Dendritic cell treated with granulocyte-macrophage colony-stimulating factor and Interleukin-4, amounts not matched to agents 40 ng/mL and 50 ng/mL, for 4 days (primary cell): ENCODE data around the gene HTT-AS.
"Not testable (repeated sequence)": the region's sequence is repeated elsewhere in the genome, so short reads cannot be mapped to it uniquely, and the experiment has no call there.

Experiments
- H3K27ac Mint-ChIP-seq: one replicate; pipeline ENCODE4 v1.8.0; 2022; ENCODE audit warnings: mild to moderate bottlenecking, mixed read lengths
- H3K27me3 Mint-ChIP-seq: one replicate; pipeline ENCODE4 v1.8.0; 2022; ENCODE audit warnings: mild to moderate bottlenecking, mixed read lengths
- H3K36me3 Mint-ChIP-seq: one replicate; pipeline ENCODE4 v1.8.0; 2022; ENCODE audit warnings: low read depth, mixed read lengths
- H3K4me1 Mint-ChIP-seq: one replicate; pipeline ENCODE4 v1.8.0; 2022; ENCODE audit warnings: low read depth, mixed read lengths
- H3K4me3 Mint-ChIP-seq: one replicate; pipeline ENCODE4 v1.8.0; 2022; ENCODE audit warnings: mild to moderate bottlenecking, moderate library complexity, mixed read lengths
- H3K9me3 Mint-ChIP-seq: one replicate; pipeline ENCODE4 v1.8.0; 2022; ENCODE audit warnings: mixed read lengths
- intact Hi-C: fragments of 100-400 bp; cut with micrococcal nuclease; formaldehyde crosslinking; loops from one replicate; pipeline ENCODE4 v1.15.0; 2022

Gene HTT-AS

DNA sequence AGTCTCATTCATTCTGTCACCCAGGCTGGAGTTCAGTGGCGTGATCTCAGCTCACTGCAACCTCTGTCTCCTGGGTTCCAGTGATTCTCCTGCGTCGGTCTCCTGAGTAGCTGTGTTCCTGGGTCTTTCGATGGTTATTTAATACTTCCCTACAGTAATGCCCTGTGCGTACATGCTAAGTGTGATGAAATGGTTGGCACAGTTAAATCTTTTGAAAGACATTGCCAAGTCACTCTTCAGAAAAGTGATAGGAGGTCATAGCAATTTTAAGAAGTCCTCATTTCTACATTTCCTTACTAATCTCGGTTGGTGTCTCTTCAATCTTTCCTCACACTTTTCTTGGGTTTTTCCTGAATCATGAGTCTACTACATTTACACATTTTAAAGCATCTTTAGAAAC lies 14.4 kb downstream of the HTT-AS start:
- peaks cover 35% of the 10 kb centered on the region for H3K27me3 Mint-ChIP-seq
- H3K4me3 Mint-ChIP-seq: no peak overlapping the region
- peaks cover 42% of the 10 kb centered on the region for H3K4me1 Mint-ChIP-seq
- peaks cover 20% of the 10 kb centered on the region for H3K9me3 Mint-ChIP-seq
- intact Hi-C loops: no loop called here
- peaks cover 11% of the 10 kb centered on the region for H3K36me3 Mint-ChIP-seq
- H3K27ac Mint-ChIP-seq: no peak overlapping the region

DNA sequence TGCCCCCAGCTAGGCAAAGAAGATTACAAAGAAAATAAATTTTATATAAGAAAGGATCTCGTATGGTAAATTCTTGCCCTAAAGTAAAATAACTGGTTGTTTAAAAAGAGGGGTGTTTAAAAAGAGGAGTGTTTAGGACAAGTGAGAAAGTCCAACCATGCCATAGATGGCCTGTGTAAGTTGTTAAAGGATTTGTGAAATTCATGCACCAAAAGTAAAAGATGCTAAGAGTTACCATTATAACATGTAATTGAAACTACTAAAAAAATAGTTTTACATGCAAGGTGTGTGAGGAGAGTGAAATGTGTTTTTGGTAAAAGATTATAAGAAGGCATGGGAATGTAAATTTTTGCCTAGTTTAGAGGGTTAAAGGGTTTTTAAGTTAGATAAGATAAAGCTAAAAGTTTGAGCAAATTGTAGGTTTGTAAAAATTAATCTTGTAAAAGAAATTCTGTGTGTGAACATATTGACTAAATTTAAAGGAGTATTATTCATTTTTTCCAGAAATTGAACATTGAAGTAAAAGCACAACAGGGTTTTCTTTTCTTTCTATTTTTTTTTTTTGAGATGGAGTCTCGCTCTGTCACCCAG lies 20.1 kb downstream of the HTT-AS start:
- Mint-ChIP-seq H3K4me1 (peaks cover 9% of the 10 kb centered on the region), H3K36me3 (peaks cover 17% of the 10 kb centered on the region), H3K27ac (no peak overlapping the region), H3K27me3 (peaks cover 28% of the 10 kb centered on the region), H3K9me3 (peaks cover 29% of the 10 kb centered on the region), H3K4me3 (no peak overlapping the region)
- intact Hi-C loops: no loop called here

DNA sequence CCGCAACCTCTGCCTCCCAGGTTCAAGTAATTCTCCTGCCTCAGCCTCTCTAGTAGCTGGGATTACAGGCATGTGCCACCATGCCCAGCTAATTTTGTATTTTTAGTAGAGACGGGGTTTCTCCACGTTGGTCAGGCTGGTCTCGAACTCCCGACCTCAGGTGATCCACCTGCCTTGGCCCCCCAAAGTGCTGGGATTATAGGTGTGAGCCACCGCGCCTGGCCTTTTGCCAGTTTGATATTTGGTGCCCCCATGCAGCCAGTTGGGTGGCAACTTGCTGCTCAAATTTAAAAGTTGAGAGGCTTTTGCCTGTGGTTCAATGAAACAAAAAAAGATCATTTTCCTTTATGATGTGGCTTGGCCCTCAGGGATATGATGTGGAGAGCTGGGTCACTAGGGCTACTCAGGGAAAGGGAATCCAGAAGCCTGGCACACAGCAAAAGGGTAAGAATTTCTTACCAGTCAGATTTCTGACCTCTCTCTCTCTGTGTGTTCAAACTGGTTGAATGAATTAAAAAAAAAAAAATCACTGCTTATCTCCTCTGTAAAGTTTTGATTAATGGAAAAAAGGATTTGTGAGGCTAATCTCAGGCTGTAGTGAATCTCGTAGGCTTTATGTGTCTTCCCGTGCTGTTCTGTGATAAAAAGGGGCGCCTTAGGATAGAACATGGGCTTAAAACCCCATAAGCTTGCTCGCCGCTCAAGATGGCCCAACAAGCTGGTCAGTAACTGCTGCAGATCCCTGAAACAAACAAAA lies 23.0 kb downstream of the HTT-AS start:
- intact Hi-C loops: not testable (repeated sequence)

DNA sequence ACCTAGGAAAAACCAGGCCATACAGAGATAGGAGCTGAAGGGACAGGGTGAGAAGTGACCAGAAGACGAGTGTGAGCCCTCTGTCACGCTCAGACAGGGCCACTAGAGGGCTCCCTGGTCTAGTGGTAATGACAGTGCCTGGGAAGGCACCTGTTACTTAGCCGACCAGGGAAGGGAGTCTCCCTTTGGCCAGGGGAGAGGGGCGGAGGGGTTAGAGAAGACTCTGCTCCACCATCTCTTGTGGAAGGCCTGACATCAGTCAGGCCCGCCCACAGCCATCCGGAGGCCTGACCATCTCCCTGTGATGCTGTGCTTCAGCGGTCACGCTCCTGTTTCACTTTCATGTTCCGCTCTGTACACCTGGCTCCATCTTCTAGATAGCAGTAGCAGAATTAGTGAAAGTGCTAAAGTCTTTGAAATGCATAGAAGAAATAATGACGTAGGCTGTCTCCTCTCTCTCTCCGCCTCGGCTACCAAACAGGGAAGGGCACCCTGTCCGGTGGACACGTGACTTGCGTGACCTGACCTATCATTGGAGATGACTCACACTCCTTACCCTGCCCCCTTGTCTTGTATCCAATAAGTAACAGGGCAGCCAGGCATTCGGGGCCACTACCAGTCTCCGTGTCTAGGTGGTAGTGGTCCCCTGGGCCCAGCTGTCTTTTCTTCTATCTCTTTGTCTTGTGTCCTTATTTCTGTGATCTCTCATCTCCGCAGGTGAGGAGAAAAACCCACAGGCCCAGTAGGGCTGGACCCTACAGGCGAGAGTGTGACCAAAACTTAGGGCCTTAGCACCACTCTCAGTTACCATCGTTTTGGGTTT lies 26.7 kb downstream of the HTT-AS start:
- H3K27ac Mint-ChIP-seq: no peak overlapping the region
- intact Hi-C loops: loop anchor here (2.0 kb wide), 1 partner anchor 31 kb away; no protein-coding TSS in a partner anchor
- no peaks in the 10 kb centered on the region for H3K9me3 Mint-ChIP-seq
- H3K4me3 Mint-ChIP-seq: peak overlapping the region; percentile 54
- H3K27me3 Mint-ChIP-seq: peaks cover 19% of the 10 kb centered on the region
- no peaks in the 10 kb centered on the region for H3K36me3 Mint-ChIP-seq
- peaks cover 37% of the 10 kb centered on the region for H3K4me1 Mint-ChIP-seq

More for the DNA sequence above, 23.0 kb downstream of the HTT-AS start:
- peaks cover 17% of the 10 kb centered on the region for H3K36me3 Mint-ChIP-seq
- not testable (repeated sequence) for H3K27ac Mint-ChIP-seq, H3K4me3 Mint-ChIP-seq
- peaks cover 21% of the 10 kb centered on the region for H3K9me3 Mint-ChIP-seq
- peaks cover 11% of the 10 kb centered on the region for H3K4me1 Mint-ChIP-seq
- peaks cover 30% of the 10 kb centered on the region for H3K27me3 Mint-ChIP-seq

DNA sequence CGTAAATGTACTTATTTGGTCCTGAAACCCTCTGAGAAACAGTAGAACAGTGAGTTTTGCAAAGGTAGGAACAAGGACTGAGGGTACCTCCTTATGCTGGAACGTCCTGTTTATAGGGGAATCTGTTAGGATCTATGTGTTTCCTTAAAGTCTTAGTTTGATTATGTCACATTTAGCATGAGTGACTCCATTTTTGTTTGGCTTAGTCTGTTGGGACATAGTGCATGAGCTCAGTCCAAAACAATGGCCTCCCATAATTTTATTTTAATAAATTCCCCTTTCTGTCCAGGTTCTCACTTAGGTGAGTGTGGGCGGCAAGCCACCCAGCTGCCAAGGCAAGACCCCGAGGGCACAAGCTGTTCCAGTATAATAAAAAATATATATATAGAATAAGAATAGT lies 27.7 kb downstream of the HTT-AS start:
- Mint-ChIP-seq H3K36me3 (no peaks in the 10 kb centered on the region), H3K4me3 (no peak overlapping the region), H3K27me3 (peaks cover 17% of the 10 kb centered on the region), H3K4me1 (peaks cover 48% of the 10 kb centered on the region), H3K27ac (no peak overlapping the region), H3K9me3 (no peaks in the 10 kb centered on the region)
- intact Hi-C loops: loop anchor here (2.0 kb wide), 1 partner anchor 32 kb away; no protein-coding TSS in a partner anchor

DNA sequence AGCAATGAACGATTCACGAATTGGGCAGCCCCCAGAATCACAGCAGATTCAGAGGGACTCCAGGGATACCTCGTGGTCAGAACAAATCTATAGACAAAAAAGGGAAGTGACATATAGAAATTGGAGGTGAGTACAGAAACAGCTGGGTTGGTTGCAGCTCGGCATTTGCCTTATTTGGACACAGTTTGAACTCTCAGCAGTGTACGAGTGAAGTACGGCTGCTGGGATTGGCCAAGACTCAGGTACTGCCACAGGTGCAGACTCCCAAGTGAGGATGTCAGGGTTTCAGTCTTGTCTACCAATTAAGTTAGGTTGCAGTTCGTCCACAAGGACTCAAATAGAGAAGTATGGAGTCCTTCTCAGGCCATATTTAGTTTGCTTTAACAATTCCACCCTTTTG lies 28.2 kb downstream of the HTT-AS start:
- H3K27ac Mint-ChIP-seq: no peak overlapping the region
- peaks cover 53% of the 10 kb centered on the region for H3K4me1 Mint-ChIP-seq
- H3K27me3 Mint-ChIP-seq: peaks cover 12% of the 10 kb centered on the region

DNA sequence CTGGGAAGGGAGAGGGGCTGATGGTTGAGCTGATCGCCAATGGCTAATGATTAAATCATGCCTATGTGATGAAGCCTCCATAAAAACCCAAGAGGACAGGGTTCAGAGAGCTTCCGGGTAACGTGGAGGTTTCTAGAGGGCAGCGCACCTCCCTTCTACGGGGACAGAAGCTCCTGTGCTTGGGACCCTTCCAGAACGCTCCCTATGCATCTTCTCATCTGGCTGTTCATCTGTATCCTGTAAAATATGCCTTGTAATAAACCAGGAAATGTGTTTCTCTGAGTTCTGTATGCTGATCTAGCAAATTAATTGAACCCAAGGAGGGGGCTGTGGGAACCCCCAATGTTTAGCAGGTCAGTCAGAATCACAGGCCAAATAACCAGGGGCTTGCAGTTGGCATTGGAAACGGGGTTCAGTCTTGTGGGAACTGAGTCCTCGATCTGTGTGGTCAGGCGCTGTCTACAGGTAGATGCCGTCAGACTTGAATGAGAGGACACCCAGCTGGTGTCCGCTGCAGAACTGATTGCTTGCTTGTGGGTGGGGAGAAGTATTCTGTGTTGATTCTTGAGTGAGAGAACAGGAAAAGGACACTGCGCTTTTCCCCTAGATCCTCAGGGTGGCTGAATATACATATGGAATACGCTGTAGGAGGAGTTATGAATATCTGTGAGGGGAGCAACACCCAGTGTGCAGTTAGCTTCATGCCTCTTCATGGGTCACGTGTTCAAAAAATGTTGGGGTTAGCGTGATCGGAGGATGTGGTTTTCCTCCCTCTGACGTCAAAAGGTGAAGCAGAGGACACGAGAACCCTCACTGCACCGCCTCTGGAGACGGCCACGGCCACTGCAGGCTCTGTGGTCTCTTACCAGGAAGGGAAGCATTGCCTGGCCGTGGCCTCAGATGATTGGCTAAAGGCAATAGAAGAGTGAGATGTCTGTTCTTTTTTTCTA lies 29.2 kb downstream of the HTT-AS start:
- Mint-ChIP-seq H3K27ac (peak overlapping the region; percentile 62), H3K9me3 (no peaks in the 10 kb centered on the region), H3K4me3 (peak overlapping the region; percentile 28), H3K27me3 (peaks cover 14% of the 10 kb centered on the region), H3K36me3 (no peaks in the 10 kb centered on the region), H3K4me1 (peaks cover 61% of the 10 kb centered on the region)
- intact Hi-C loops: no loop called here

More for the DNA sequence above, 28.2 kb downstream of the HTT-AS start:
- Mint-ChIP-seq H3K9me3 (no peaks in the 10 kb centered on the region), H3K4me3 (no peak overlapping the region), H3K36me3 (no peaks in the 10 kb centered on the region)
- intact Hi-C loops: loop anchor here (2.0 kb wide), 1 partner anchor 33 kb away; no protein-coding TSS in a partner anchor

DNA sequence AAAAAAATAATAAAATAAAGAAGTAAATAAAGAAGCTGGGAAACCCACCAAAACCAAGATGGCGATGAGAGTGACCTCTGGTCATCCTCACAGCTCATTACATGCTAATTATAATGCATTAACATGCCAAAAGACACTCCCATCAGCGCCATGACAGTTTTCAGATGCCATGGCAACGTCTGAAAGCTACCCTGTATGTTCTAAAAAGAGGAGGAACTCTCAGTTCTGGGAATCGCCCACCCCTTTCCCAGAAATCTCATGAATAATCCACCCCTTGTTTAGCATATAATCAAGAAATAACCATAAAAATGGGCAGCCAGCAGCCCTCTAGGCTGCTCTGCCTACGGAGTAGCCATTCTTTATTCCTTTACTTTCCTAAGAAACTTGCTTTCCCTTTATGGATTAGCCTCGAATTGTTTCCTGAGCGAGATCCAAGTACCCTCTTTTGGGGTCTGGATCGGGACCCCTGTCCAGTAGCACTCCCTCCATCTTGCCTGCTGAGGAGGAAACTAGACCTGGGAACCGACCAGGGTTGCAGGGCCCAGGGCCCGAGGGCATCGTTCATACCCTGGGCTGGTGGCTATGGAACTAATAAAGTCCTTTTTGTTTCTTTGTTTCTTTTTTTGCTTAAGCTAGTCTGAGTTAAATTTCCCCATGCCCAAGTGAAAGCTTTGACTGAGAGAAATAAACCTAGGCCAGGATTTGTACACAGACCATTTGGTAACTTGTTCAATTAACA lies 30.9 kb downstream of the HTT-AS start:
- Mint-ChIP-seq H3K9me3 (no peaks in the 10 kb centered on the region), H3K4me1 (peaks cover 62% of the 10 kb centered on the region), H3K27me3 (peaks cover 13% of the 10 kb centered on the region), H3K4me3 (no peak overlapping the region), H3K36me3 (no peaks in the 10 kb centered on the region), H3K27ac (no peak overlapping the region)
- intact Hi-C loops: no loop called here

DNA sequence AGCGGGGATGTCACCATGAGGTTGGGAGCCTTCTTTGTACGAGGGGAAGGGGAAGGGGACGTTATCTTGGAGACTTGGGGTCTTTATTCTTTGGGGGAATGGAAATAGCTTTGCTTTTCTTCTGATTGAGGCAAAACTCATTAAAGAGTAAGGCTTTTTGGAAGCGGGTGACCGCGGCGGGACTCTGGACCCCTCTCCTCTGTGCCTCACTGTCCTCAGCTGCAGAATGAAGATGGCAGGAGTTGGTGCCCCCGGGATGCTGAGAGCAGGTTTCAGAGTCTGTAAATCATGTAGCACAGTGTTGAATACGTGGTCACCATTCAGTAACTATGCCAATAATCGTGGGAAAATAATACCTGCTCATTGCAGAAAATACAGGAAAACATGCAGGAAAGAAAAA lies 32.1 kb downstream of the HTT-AS start:
- Mint-ChIP-seq H3K27ac (peak overlapping the region; percentile 89), H3K4me1 (peaks cover 65% of the 10 kb centered on the region), H3K9me3 (no peaks in the 10 kb centered on the region), H3K36me3 (no peaks in the 10 kb centered on the region), H3K4me3 (peak overlapping the region; percentile 89), H3K27me3 (peaks cover 21% of the 10 kb centered on the region)
- intact Hi-C loops: no loop called here

DNA sequence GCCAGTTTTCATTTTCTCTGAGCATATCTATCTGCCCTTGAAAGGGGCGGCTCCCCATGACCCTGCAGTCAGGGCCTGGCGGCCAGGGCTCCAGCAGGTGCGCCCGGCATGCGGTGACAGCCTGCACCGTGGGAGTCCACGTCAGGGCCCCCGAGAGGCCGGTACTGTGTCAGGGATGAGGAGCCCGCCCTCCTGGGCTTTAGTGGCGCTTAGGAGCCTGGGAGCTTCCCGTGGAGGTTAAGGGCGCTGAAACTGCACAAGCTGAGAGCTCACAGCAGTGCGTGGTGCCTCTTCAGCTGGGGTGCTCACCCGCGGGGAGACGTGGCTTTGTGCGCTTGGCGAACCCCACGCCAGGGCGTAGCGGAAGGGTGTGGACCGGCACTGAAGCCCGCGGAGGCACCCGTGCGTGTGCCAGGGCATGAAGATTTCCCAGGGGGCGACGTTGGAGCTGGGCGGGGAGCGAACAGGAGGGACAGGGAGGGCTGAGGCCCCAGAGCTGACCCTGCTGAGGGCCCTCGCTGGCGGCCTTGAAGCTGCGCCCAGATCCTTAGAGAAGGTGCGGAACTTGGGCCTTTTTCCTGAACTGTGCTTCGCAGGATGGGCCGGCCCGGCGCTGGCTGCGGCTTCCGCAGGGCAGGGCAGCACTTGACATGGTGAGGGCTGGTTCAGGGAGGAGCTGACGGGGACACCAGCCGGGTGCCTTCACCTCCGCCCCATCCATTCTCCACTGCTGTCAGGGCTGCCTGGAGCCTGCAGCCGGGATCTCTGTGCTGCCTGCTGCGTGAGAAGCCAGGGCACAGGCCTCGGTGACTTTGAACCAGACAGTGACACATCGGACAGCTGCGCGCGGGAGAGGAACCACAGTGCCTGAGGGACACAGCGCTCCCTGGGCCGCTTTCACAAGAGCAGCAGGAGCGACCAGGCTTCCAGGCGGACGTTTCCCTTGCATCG lies 32.9 kb downstream of the HTT-AS start:
- Mint-ChIP-seq H3K4me1 (peaks cover 71% of the 10 kb centered on the region), H3K27me3 (peaks cover 29% of the 10 kb centered on the region), H3K4me3 (peak overlapping the region; percentile 89), H3K36me3 (no peaks in the 10 kb centered on the region), H3K27ac (peak overlapping the region; percentile 89), H3K9me3 (no peaks in the 10 kb centered on the region)
- intact Hi-C loops: no loop called here

DNA sequence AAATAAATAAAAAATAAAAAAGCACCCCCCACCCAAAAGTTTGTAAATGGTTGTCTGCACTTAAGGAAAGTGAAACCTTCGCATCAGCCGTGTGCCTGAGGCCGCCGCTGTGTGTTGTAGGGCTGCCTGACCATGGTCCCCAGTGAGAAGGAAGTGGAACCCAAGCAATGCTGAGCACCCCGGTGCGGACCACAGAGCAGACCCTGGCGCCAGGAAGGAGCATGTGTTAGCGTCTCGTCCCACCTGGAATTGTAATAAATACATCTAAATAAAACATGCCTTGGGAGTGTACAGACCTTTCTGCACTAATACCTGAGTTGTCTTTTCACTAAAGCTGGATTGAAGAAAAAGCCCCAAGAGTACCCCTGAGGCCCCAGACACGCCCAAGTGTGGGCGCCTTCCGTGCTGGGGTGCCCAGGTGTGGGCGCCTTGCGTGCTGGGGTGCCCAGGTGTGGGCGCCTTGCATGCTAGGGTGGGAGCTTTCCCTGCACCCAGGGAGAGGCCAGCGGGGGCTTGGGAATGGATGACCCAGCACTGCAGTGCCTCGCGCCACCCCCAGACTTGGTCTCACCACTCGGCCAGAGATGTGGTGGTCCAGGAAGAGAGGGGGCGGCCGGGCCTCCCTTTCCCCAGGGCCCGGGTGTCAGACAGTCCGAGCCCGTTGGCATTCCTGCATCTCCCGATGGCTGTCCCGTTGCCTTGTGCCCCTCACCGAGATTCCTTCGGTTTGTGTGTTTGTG lies 33.7 kb downstream of the HTT-AS start:
- intact Hi-C loops: no loop called here
- Mint-ChIP-seq H3K4me3 (peak overlapping the region; percentile 89), H3K27ac (peak overlapping the region; percentile 89), H3K9me3 (no peaks in the 10 kb centered on the region), H3K27me3 (peaks cover 36% of the 10 kb centered on the region), H3K4me1 (peaks cover 63% of the 10 kb centered on the region), H3K36me3 (no peaks in the 10 kb centered on the region)
